HFFc6 (cell line): ENCODE data around the gene NUDT19. TPM values are rescaled to one million over a fixed set of nuclear protein-coding genes. Genes with fewer than 3 reads are reported as not detected.
A peak's percentile ranks its signal among the peaks of the same experiment; 100 is the strongest.
"Not testable (repeated sequence)": the region's sequence is repeated elsewhere in the genome, so short reads cannot be mapped to it uniquely, and the experiment has no call there.

Experiments used
- DNase-seq: peaks from one replicate; pipeline ENCODE4 v3.0.0-alpha.2; 2018
- H3K27ac Mint-ChIP-seq: 2 replicates; pipeline ENCODE4 v1.8.0; 2020; ENCODE audit warnings: mild to moderate bottlenecking, mixed read lengths
- H3K27me3 Mint-ChIP-seq: 2 replicates; pipeline ENCODE4 v1.8.0; 2021; ENCODE audit warnings: mild to moderate bottlenecking, moderate library complexity, mixed read lengths; ENCODE audit not compliant: insufficient read depth
- H3K36me3 Mint-ChIP-seq: 2 replicates; pipeline ENCODE4 v1.8.0; 2021; ENCODE audit warnings: low read depth, mixed read lengths
- H3K4me1 Mint-ChIP-seq: 2 replicates; pipeline ENCODE4 v1.8.0; 2020; ENCODE audit warnings: low read depth, mixed read lengths
- H3K4me3 Mint-ChIP-seq: 2 replicates; pipeline ENCODE4 v1.8.0; 2020; ENCODE audit warnings: mild to moderate bottlenecking, moderate library complexity, mixed read lengths
- H3K9me3 Mint-ChIP-seq: 2 replicates; pipeline ENCODE4 v1.8.0; 2020; ENCODE audit warnings: mild to moderate bottlenecking, mixed read lengths
- CTCF ChIP-seq: fragments of 200-600 bp; sonication (generic); IDR thresholded peaks from 2 replicates; pipeline ENCODE4 v1.5.0; 2021; ENCODE audit warnings: antibody characterized with exemption, mild to moderate bottlenecking
- total RNA-seq, 6 experiments: library from RNA; stranded (reverse); fragmentation: NEBNext Ultra II Directional; extraction: Animal tissue kit (Norgen Biotek cat#: 25700); gene quantifications; 2 replicates in 1 of 6; 3 replicates in 5 of 6; pipeline ENCODE4 v1.2.3, GENCODE V29; 2021

NUDT19 gene
- total RNA-seq, 6 experiments from 2014 or later = 12.8 to 15.1 (median 14.3) TPM

GRCh38 chr19:32743021-32743420 lies 51.4 kb downstream of the NUDT19 start:
- no peaks in the 10 kb centered on the region for H3K4me1 Mint-ChIP-seq
- H3K36me3 Mint-ChIP-seq = no peaks in the 10 kb centered on the region
- H3K9me3 Mint-ChIP-seq = no peaks in the 10 kb centered on the region
- H3K27me3 Mint-ChIP-seq = peaks cover 27% of the 10 kb centered on the region
- H3K27ac Mint-ChIP-seq = no peak overlapping the region
- no peak overlapping the region for H3K4me3 Mint-ChIP-seq
- DNase-seq = no peak
- TF ChIP-seq CTCF = no peak

GRCh38 chr19:32743447-32743846 lies 51.8 kb downstream of the NUDT19 start:
- Mint-ChIP-seq H3K27me3 (peaks cover 28% of the 10 kb centered on the region), H3K27ac (no peak overlapping the region), H3K4me3 (no peak overlapping the region), H3K4me1 (no peaks in the 10 kb centered on the region), H3K36me3 (no peaks in the 10 kb centered on the region), H3K9me3 (no peaks in the 10 kb centered on the region)
- no peak for DNase-seq
- TF ChIP-seq CTCF = no peak

- Mint-ChIP-seq H3K9me3 (no peaks in the 10 kb centered on the region), H3K27me3 (peaks cover 36% of the 10 kb centered on the region), H3K4me3 (no peak overlapping the region), H3K4me1 (no peaks in the 10 kb centered on the region), H3K27ac (no peak overlapping the region), H3K36me3 (no peaks in the 10 kb centered on the region)
- TF ChIP-seq CTCF = no peak
- no peak for DNase-seq
These were observed 53.1 kb downstream of the NUDT19 start for GRCh38 chr19:32744555-32745325.

GRCh38 chr19:32745594-32746251 lies 54.1 kb downstream of the NUDT19 start:
- H3K36me3 Mint-ChIP-seq, H3K9me3 Mint-ChIP-seq, H3K4me1 Mint-ChIP-seq, H3K27ac Mint-ChIP-seq, H3K4me3 Mint-ChIP-seq: not testable (repeated sequence)
- peak; percentile 34 for DNase-seq
- peaks cover 36% of the 10 kb centered on the region for H3K27me3 Mint-ChIP-seq

GRCh38 chr19:32746631-32747196 lies 55.1 kb downstream of the NUDT19 start:
- peak; percentile 20 for DNase-seq
- H3K4me1 Mint-ChIP-seq = not testable (repeated sequence)

GRCh38 chr19:32748497-32748896 lies 56.9 kb downstream of the NUDT19 start:
- DNase-seq = no peak
- H3K27ac Mint-ChIP-seq = no peak overlapping the region
- TF ChIP-seq CTCF = peak; percentile 31; the same call in 1 of the 2 replicates
- peaks cover 29% of the 10 kb centered on the region for H3K27me3 Mint-ChIP-seq
- no peaks in the 10 kb centered on the region for H3K9me3 Mint-ChIP-seq
- H3K36me3 Mint-ChIP-seq = no peaks in the 10 kb centered on the region
- no peak overlapping the region for H3K4me3 Mint-ChIP-seq
- H3K4me1 Mint-ChIP-seq = no peaks in the 10 kb centered on the region

More at GRCh38 chr19:32746631-32747196, 55.1 kb downstream of the NUDT19 start:
- not testable (repeated sequence) for H3K36me3 Mint-ChIP-seq, H3K4me3 Mint-ChIP-seq, H3K9me3 Mint-ChIP-seq, H3K27ac Mint-ChIP-seq
- peaks cover 29% of the 10 kb centered on the region for H3K27me3 Mint-ChIP-seq
